Activated CD8-positive, alpha-beta memory T cell treated with anti-CD3 and anti-CD28 coated beads, Interleukin-2, amount 50 U/mL, for 1 hour (primary cell): ENCODE measurements around the gene ZBTB7B.
A peak's percentile ranks its signal among the peaks of the same experiment; 100 is the strongest.
"Not testable (repeated sequence)": the region's sequence is repeated elsewhere in the genome, so short reads cannot be mapped to it uniquely, and the experiment has no call there.

Experiments used
- DNase-seq: peaks from one replicate; pipeline ENCODE4 v3.0.0-alpha.2; 2020; ENCODE audit errors: extremely low read depth

Gene ZBTB7B

DNA sequence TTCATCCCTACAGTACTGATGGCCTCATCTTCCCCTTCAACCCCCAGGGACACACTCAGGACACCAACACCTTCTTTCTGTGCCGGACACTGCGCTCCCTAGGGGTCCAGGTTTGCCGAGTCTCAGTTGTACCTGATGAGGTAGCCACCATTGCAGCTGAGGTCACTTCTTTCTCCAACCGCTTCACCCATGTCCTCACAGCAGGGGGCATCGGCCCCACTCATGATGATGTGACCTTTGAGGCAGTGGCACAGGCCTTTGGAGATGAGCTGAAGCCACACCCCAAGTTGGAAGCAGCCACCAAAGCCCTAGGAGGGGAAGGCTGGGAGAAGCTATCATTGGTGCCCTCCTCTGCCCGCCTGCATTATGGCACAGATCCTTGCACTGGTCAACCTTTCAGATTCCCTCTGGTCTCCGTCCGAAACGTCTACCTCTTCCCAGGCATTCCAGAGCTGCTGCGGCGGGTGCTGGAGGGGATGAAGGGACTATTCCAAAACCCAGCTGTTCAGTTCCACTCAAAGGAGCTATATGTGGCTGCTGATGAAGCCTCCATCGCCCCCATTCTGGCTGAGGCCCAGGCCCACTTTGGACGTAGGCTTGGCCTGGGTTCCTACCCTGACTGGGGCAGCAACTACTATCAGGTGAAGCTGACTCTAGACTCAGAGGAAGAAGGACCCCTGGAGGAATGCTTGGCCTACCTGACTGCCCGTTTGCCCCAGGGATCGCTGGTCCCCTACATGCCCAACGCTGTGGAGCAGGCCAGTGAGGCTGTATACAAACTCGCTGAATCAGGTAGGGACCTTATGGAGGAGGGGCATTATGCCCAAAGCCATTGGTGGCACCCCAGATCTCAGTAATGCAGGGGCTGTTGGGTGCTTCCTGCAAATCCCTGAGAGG is 14.3 kb upstream of the ZBTB7B start:
- DNase-seq, result no peak

DNA sequence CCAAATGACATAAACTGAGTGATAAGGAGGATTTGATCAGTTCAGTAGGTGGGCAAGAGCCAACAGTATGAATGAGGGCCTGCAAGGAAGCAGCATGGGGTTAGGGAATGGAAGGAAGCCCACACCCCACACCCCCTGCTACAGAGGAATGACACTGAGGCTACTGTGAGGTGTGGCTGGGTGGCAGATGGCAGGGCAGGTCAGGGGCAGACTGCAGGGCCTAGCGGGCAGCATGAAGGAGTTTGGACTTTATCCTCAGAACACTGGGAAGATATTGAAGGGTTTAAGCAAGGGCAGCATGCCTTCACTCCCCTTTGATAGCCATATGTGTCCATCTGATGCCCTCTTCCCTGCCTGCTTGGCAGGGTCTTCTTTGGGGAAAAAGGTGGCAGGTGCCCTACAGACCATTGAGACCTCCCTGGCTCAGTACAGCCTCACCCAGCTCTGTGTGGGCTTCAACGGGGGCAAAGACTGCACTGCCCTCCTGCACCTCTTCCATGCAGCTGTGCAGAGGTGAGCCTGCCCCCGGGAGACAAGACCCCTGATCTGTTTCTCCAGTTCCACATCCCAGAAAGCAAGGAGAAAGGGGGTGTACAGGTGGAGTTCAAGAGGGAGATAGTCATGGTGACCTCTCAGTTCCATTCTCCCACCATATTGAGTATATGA is 13.3 kb upstream of the ZBTB7B start:
- no peak for DNase-seq

DNA sequence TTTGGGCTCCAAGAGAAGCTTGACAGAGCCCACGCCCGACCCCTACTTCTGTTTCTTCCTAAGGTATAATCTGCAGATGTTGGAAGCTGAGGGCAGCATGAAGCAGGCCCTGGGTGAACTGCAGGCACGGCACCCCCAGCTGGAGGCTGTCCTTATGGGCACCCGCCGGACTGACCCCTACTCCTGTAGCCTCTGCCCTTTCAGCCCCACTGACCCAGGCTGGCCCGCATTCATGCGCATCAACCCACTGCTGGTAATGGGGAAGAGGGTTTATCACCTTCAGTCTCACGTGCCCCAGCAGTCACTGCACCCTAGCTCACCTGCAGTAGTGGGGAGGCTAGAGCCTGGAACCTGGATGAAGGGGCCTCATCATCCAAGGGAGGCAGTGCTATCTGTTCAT is 12.3 kb upstream of the ZBTB7B start:
- no peak for DNase-seq

DNA sequence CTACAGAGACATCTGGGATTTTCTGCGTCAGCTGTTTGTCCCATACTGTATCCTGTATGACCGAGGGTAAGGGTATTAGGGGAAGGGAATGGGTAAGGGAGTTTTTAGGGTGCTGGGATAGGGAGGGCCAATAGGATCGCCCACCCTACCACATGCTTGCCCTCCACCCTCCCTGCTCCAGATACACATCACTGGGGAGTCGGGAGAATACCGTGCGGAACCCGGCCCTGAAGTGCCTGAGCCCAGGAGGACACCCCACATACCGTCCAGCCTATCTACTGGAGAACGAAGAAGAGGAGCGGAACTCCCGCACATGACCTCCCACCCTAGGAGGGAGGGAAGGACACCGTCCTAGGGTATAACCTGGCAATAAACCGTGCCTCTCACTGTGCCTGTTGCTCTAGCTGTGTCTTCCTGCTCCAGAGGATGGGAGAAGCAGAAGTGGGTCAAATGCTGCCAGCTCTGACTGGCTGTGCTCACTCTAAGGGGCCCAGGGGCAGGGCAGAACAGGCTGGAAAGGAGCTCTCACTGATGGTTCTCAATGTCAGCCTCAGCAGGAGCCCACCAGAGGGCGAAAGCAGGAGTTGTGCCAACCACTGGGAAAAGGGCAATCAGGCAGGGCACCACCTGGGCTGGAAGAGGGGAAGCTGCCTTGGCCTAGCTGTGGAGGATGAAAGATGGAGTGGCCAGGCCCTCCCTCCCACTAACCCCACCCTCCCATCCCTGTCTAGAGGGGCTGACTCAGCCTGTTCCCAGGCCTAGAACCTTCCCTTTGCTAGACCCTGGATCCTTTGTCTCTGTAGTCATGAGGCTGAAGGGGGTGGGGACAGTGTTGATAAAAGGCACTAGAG is 9.7 kb upstream of the ZBTB7B start:
- DNase-seq, result no peak

DNA sequence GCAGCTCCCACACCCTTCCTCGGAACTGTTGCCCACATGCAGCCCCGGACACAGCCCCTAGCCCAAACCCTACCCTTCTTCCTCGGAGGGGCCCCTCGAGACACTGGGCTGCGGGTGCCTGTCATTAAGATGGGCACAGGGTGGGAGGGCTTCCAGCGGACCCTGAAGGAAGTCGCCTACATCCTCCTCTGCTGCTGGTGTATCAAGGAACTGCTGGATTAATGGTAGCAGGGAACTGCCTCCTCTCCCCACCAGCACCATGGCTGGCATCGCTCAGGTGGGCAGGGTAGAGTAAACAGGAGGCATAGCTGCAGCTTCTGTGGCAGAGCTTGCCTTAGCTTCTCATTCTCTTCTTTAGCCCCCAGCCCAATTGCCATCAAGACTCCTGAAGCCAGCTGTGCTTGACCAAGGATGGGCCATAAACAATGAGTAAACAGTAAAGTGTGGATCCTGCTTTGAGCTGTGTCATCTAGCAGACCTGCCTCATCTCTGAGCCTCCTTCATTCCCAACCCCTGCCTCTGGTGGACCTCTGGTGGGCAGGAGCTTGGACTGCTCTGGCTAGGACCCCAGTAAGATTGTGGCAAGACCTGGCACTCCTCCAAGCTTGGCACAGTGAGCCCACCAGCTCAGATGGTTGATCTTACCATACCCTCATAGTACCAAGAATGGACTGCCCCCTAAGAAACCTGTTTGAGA is 8.9 kb upstream of the ZBTB7B start, which contains the start of gene LENEP:
LENEP (plus strand) TSS at position 15 of the 697 bp plus-strand sequence; CDS start at position 37, 22 bp downstream.
- no peak for DNase-seq

DNA sequence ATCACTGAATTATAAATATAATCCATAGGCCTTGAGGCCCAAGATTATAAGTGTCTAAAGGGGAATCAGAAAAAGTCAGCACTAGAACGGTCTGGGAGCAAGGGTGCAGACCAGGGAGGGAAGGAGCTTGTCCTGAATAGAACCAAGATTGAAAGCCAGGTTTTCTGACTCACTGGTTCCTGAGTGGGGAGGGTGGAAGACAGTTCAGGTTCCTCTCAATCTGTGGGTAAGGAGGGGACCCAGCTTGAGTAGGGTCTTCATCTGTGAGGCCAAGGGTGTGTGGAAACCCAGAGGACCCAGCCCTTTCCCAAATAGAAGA is 8.4 kb upstream of the ZBTB7B start:
- no peak for DNase-seq

DNA sequence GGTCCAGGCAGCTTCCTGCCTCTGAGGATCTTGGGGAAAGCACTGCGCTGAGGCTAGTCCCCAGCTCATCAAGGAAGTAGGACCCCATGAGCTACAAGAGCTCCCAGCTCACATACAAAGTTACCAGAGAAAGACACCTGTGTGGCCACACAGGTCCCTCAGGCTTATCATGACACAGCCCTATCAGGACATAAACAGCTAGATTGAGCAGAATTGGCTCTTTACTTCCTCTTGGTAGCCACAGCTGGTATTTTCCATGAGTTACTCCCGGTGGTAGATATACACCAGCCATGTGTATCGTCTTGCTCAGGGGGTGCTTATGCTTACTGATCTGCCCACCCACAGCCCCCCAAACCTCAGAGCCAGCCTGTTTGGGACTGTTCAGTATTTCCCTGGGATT is 8.0 kb upstream of the ZBTB7B start:
- DNase-seq, result no peak

DNA sequence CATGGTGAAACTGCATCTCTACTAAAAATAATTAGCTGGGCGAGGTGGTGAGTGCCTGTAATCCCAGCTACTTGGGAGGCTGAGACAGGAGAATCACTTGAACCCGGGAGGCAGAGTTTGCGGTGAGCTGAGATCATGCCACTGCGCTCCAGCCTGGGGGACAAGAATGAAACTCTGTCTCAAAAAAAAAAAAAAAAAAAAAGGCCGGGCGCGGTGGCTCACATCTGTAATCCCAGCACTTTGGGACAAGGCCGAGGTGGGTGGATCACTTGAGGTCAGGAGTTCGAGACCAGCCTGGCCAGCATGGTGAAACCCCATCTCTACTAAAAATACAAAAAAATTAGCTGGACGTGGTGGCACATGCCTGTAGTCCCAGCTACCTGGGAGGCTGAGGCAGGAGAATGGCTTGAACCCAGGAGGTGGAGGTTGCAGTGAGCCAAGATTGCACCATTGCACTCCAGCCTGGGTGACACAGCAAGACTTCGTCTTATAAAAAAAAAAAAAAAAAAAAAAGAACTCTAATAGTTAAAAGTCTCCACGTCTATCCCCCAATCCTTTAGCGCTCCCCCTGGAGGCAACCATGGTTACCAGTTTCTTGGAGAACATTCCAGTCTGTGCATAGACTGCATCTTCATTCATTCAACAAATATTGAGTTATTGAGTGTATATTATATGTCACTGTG is 7.2 kb upstream of the ZBTB7B start:
- DNase-seq, result not testable (repeated sequence)

DNA sequence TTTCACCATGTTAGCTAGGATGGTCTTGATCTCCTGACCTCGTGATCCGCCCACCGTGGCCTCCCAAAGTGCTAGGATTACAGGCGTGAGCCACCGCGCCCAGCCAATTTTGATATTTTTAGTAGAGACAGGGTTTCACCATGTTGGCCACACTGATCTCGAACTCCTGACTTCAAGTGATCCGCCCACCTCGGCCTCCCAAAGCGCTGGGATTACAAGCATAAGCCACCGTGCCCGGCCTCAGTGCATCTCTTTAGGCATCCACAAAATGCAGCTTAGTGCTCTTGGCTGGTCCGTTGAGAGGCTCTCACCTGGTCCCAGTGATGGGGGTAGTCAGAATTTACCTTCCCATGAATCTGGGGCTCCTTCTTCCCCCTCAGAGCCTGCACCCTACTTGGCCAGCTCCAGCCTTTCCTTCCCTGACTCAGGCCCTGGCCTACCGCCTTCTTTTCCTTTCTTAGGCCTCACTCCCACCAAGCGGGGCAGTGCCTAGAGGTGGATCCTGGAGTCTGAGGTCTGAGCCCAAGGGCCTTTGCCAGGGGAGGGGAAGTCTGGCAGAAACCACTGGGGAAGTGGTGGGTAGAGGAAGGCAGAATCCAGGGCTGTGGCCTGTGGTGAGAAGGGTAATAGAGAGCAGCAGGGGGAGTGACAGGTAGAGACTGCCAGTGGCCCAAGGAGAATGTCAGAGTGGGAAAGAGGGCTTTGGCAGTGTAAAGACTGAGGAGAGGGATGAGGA is 5.5 kb upstream of the ZBTB7B start:
- no peak for DNase-seq

DNA sequence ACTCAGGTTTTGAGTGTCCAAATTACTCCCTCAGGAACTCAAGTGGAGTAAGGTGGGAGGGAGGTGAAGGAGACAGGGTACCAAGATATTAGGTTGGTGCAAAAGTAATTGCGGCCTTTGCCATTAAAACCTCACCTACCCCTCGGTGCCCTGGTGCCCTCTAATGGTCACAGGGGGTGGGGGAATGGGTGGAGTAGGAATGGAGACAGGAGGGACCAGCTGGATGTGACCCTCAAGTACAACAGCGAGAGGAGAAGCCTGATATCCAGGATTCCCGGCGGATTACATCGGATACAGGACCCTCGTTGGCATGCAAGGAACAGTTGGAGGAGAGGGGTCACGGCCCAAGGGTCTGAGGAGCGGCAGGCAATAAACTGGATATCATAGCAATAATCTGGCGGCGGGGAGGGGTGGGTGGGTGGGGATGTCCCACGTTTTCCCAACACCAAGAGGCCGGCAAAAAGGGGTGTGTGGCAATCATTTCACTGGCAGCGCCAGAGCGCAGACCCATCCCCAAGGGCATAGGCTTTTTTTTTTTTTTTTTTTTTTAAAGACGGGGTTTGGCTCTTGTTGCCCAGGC is 4.3 kb upstream of the ZBTB7B start:
- DNase-seq, result no peak

DNA sequence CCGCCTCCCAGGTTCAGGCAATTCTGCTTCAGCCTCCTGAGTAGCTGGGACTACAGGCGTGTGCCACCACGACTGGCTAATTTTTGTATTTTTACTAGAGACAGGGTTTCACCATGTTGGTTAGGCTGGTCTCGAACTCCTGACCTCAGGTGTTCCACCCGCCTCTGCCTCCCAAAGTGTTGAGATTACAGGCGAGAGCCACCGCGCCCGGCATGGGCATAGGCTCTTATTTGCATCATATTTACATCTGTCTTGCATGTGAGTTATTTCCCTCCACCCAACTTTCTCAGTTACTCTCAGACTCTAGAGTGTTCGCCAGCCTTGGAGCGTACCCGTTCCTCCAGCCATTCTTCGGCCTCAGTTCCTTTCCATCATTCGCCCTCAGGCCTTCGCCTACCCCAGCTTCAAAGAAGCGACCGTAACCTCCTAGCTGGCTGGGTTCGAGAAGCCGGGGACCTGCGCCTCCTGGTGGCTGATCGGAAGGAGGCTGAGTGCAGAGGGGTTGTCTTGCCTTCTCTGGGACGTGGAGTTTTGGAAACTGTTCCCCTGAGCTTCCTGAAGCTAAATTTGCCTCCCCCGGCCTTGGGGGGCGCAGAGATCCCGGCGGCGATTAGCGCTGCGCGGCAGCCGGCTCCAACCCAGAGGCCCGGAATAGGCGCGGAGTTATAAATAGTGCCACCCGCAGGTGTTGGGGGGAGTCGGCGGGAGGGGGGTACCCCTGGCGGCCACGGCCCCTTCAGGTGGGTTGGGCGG is 3.6 kb upstream of the ZBTB7B start:
- no peak for DNase-seq

DNA sequence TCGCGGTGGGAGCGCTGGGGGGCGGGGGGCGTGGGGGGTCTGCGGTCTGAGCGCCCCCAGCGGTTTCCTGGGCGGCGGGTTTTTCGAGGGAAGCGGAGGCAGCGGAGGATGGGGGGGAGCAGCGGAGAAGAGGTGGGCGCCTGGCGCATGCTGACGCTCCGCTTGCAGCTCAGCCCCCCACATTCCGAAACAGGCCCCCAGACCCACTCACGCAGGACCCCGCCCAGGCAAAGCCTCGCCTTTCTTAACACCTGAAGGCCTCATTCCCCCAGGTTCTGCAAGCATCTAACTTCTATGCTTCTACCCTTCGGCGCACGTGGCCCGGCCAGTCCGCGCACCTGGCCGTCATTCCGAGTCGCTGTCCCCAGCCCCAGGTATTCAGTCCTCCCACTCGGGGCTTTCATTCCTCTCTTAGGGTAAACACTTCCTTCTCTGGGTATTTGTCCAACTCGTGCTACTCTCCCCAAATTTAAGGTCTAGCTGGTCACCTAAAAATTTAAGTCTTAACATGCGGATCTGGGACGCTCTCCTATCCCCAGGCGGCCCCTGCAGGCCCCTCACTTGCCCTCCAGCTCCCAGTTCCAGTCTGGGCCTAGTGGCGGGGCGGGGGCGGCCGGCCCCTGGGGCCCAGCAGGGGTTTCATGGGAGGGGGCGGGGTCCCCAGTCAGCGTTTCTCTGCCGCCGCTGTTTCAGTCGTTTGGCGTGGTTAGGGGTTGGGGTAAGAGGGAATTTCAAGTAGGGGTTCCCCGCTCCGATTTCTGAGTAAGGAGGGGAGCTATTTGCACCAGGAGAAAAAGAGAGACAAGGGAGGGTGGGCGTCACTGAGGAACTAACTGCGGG is 2.8 kb upstream of the ZBTB7B start:
- no peak for DNase-seq

DNA sequence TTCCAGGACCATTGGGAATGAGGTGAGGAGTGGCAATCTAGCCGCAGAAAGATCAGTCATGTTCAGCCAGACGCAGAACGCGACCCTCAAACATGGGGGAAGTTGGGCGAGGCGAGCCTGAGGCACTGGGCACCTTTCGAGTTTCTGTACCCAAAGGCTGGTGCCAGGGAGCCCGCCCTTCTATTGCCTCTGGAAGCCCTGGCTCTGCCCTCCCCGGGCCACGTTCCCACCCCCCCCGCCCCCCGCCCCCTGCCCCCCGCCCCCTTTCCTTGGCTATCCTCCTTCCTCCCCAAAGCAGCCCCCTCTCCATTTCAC is 2.2 kb upstream of the ZBTB7B start:
- DNase-seq, result no peak

DNA sequence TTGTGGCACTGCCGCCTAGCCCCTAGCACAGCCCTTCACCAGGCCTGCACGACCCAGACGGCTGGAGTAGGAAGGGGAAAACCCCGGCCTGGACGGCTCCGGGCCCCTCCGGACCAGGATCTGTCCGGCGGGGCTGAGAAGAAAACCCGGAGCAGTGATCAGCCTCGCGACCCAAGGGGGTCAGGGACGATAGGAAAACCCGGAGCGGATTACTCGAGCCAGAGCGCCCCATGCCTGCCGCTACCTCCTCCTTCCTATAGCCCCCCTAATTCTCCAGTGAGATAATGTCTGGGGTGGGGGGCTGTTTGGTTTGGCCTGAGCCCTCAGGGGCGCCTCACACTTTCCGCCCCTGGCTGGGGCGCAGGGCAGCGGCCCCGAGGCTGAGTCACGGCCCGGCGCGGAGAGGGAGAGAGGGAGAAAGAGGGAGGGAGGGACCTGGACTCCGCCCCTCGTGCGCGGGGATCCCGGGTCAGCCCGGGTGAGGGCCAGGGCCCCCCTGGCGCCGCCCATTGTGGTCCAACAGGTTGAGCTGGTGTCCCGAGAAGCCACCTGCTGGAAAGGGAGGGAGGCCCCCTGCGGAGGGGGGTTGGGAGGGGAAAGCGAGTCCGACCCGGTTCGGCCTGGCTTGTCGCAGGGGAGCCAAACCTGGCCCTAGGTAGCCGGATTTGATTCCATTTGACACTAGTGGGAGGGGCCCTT is 1.7 kb upstream of the ZBTB7B start:
- peak; percentile 49 for DNase-seq

DNA sequence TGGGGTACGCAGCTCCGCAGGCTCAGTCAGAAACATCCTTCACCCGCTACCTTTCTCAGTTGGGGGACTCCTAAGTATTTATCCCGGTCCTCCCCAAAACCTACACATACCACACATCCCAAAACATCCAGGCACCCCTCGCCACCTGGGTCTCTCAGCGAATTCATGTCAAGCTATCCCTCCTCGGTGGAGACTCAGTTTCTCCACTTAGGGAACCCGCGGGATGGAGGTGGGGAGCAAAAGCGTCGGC is 1.3 kb upstream of the ZBTB7B start:
- DNase-seq, result no peak

DNA sequence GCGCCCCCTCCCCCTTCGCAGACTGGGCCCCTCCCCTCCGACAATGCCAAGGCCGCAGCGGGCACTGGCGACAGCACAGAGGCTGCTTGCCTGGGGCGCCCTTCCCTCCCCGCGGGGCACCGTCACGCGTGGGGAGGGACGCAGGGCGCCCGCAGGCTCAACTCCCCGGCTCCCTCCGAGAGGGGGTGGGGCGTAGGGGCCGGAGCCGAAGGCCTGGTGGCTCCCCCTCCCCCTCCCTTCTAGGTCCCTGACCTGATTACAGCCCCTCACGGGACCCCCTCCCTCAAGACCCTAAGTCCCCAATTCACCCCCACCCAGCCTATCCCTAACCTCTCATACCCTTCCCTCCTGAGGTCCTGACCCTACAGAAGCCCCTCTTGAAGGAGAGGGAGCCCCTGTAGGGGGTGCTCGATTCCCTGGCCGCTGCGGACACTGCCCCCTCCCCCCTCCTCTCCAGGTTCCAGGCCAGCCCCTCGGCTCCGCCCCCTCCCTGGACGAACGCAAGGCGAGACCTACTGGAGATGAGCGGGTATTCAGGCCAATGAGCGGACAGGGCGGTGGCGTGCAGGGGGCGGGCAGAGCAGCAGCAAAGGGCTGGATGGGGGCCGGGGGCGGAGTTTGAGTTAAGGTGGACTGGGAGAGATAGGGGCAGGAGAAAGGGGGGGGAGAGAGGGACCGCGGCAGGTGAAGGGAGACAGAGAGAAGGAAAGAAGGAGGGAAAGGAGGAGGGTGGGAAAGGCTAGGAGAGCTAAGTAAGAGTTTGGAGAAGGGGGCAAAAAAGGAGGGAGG is 733 bp upstream of the ZBTB7B start:
- peak; percentile 93 for DNase-seq

DNA sequence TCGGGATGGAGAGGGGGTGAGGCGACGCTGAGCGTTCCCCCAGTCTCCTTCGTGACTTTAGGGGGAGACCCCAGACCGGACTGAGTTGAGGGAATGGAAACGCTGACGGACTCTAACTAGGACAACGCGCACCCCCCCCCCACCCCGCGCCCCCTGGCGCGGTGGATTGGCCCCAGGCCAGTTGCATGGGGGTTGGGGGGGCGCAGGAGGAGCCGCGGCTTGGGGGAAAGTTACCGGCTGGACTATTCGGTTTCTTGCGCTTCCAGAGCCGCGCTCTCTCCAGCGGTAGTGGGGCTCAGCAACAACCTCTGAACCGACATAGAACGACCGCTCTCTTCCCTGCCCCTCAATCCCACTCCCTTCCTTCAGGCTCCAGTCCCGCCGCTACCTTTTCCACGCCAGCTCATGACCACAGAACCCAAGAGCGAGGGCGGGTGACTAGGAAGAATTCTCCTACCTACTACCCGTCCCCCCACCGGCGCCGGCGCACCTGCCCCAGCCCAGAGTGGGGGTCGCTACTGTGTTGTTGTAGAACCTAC is 694 bp downstream of the ZBTB7B start:
- no peak for DNase-seq
